HG02623 (cell line): ENCODE results near the gene ZNF567.
"Not testable (repeated sequence)": the region's sequence is repeated elsewhere in the genome, so short reads cannot be mapped to it uniquely, and the experiment has no call there.

ENCODE experiments used
- ATAC-seq: cut with Tn5 transposase; IDR thresholded peaks from one replicate; pipeline ENCODE4 v1.9.1; 2021; ENCODE audit warnings: moderate library complexity; ENCODE audit not compliant: unreplicated experiment

ZNF567 gene

GRCh38 chr19:36687214-36688056, at the start of gene ZNF567:
Gene ZNF567, plus strand, starts transcription at chr19:36687612. Its CDS starts 7,256 bp downstream, at chr19:36694868.
- ATAC-seq, result peak; percentile 92

- ATAC-seq, result no peak
Measured at GRCh38 chr19:36638862-36639510, 48.4 kb upstream of the ZNF567 start.

GRCh38 chr19:36646746-36647145, 40.7 kb upstream of the ZNF567 start:
- ATAC-seq, result no peak

- no peak for ATAC-seq
Measured at GRCh38 chr19:36652958-36653357, 34.5 kb upstream of the ZNF567 start.

GRCh38 chr19:36665832-36666231, 21.6 kb upstream of the ZNF567 start:
- no peak for ATAC-seq

GRCh38 chr19:36668646-36669045, 18.8 kb upstream of the ZNF567 start:
- no peak for ATAC-seq

GRCh38 chr19:36672368-36672767, 15.0 kb upstream of the ZNF567 start:
- ATAC-seq, result no peak

GRCh38 chr19:36674201-36674600, 13.2 kb upstream of the ZNF567 start:
- ATAC-seq, result no peak

- no peak for ATAC-seq
Measured at GRCh38 chr19:36679455-36679854, 8.0 kb upstream of the ZNF567 start.

GRCh38 chr19:36685835-36686234, 1.6 kb upstream of the ZNF567 start:
- ATAC-seq, result no peak

- peak; percentile 3 for ATAC-seq
Measured at GRCh38 chr19:36686365-36687213, 823 bp upstream of the ZNF567 start.

- ATAC-seq, result no peak
Measured at GRCh38 chr19:36688058-36688457, 646 bp downstream of the ZNF567 start.

GRCh38 chr19:36707134-36707533, 19.7 kb downstream of the ZNF567 start:
- no peak for ATAC-seq

- ATAC-seq, result no peak
Measured at GRCh38 chr19:36709423-36709822, 22.0 kb downstream of the ZNF567 start.

- no peak for ATAC-seq
Measured at GRCh38 chr19:36719687-36720556, 32.5 kb downstream of the ZNF567 start.

GRCh38 chr19:36736166-36736565, 48.8 kb downstream of the ZNF567 start:
- not testable (repeated sequence) for ATAC-seq

GRCh38 chr19:36745870-36746269, 58.5 kb downstream of the ZNF567 start:
- ATAC-seq, result no peak

- no peak for ATAC-seq
Measured at GRCh38 chr19:36747750-36748149, 60.3 kb downstream of the ZNF567 start.

GRCh38 chr19:36748431-36749275, 61.2 kb downstream of the ZNF567 start:
- ATAC-seq, result no peak
